ENCODE measurements around the gene C2CD3.

The C2CD3 gene

GRCh38 chr11:74020539-74020938 is 150.3 kb downstream of the C2CD3 start:
- no peak for DNase-seq (ENCODE audit: low spot score)

GRCh38 chr11:74019860-74020259 is 150.9 kb downstream of the C2CD3 start:
- no peak for DNase-seq (ENCODE audit: low spot score)

DNA sequence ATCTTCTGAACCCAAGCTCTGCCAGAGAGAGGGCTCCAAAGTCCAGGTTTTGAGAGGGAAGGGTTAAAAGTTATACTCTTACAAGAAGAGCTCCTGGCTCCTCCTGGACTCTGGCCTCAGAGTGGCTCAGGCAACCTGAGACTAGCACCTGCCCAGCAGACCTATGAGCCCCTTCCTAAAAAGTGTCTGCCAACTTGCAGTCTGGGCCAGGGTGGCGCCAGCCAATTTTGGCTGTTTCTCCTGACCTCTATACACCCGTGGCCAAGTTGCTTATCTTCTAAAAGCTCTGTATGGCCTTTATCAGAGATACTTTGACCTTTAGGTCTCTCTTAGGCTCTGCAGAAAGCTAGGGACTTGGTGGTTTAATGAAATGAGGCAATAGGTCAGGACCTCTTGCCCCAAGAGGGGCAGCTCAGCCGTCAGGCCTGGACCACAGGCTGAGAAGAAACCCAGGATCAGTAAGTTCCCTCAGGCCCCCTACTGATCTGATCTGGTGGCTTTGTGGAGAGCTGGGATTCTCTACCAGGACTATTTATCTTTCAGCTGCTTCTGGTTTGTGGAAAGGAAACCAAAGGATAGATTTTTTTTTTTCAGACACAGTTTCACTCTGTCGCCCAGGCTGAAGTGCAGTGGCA is 151.6 kb downstream of the C2CD3 start:
- DNase-seq (ENCODE audit: low spot score): no peak

GRCh38 chr11:74018331-74019005 is 152.3 kb downstream of the C2CD3 start:
- DNase-seq (ENCODE audit: low spot score): peak; percentile 86

- no peak for DNase-seq (ENCODE audit: low spot score)
These were observed 153.2 kb downstream of the C2CD3 start for GRCh38 chr11:74017631-74018030.

DNA sequence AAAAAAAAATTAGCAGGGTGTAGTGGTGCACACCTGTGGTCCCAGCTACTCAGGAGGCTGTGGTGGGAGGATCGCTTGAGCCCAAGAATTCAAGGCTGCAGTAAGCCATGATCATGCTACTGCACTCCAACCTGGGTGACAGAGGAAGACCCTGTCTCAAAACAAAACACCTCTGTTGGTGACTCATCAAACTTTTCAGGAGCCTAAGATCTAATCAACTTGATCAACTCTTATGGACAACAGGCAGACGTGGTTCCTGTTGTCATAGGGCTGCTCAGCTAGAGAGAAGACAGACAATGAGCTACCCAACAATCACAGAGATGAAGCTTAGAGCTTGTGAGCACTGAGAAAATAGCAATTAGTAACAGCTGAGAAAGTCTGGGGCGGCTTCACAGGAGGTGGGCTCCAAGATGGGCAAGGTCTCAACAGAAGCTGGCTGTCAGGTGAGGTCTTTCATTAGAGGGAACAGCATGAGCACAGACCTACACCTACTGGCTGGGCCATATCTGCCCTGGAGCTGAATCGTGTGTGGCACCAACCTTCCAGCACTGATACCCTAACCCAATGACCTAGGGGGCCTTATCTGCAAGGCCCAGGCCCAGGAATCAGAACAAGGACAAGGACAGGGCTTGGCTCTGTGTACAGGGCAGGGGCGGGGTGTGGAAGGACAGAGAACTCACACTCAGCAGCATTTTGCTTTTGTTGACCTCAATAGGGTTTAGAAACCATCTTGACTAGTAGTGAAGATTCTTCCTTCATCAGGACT is 154.7 kb downstream of the C2CD3 start:
- no peak for DNase-seq (ENCODE audit: low spot score)

DNA sequence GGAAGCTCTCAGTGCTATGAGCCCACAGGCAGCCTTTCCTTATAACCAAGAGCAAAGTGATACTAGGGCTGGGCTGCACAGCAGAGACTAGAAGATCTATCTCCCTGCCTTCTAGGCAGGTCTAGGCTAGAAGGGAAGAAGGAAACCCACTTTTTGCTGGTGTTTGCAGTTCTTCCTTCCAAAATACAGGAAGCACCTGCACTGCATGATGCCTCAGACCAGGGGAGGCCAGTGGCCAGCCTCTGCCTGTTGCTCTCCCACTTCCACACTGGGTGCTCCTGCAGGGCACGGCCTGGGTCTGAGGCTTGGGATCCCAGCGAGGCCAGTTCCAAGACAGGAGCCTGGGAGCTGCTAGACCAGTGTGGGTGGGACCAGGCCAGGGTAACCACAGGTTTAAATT is 155.9 kb downstream of the C2CD3 start:
- DNase-seq (ENCODE audit: low spot score): no peak

- no peak for DNase-seq (ENCODE audit: low spot score)
These were observed 157.7 kb downstream of the C2CD3 start for GRCh38 chr11:74013141-74013540.

GRCh38 chr11:74012074-74012809 is 158.6 kb downstream of the C2CD3 start:
- no peak for DNase-seq (ENCODE audit: low spot score)

DNA sequence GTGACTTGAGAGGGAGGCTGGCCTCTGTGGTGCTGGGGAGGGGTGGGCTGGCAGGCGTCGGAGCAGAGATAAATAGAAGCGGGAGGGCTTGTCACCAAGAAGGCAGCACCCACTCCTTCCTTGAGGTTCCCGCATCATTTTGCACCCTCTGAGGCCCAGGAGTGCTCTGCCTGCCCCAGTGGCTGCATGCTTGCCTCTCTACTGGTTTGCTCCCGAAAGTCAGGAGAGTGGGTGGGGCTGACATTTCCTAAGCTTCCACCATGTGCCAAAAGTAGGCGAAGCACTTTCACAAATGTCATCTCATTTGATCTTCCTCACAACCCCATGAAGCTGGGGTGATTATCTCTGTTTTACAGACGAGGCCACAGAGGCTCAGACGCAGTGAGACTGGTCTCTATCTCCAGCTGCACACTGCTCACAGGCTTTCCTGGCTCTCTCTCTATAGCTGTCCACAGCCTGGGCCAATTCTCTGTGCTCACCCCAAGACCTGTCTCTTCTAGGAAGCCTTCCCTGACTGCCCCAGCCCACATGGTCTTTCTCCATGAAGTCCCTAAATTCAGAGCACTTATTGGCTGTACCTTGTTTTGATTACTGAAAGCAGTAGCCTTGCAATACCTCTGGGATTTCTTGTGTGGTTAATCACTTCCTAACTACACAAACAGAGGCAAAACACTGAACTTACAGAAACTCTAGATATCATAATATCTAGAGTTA is 159.3 kb downstream of the C2CD3 start:
- DNase-seq (ENCODE audit: low spot score): no peak

GRCh38 chr11:74010306-74011300 is 160.2 kb downstream of the C2CD3 start:
- DNase-seq (ENCODE audit: low spot score): no peak

DNA sequence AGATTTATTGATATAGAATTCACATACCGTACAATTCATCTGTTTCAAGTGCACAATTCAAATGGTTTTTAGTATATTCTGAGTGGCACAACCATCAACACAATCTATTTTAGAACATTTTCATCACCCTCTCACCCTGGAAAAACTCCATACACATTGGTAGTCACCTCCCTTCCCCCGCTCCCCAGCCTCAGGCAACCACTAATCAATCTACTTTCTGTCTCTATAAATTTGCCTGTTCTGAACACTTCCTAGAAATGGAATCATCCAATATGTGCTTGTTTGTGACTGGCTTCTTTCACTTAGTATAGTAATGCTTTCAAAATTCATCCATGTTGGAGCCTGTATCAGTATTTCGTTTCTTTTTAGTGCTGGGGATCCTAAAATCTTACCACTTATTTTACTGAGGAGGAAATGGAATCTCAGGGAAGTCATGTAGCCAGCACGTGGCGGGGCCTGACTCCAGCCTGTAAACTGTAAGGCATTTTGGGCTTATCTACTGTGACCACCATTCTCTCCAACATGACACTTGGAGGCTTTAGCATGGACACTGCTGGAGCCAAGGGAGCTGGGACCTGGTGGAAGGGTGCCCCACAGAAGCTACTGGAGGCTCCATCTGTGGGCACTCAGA is 161.0 kb downstream of the C2CD3 start:
- no peak for DNase-seq (ENCODE audit: low spot score)

GRCh38 chr11:74009230-74009547 is 161.6 kb downstream of the C2CD3 start:
- no peak for DNase-seq (ENCODE audit: low spot score)

DNA sequence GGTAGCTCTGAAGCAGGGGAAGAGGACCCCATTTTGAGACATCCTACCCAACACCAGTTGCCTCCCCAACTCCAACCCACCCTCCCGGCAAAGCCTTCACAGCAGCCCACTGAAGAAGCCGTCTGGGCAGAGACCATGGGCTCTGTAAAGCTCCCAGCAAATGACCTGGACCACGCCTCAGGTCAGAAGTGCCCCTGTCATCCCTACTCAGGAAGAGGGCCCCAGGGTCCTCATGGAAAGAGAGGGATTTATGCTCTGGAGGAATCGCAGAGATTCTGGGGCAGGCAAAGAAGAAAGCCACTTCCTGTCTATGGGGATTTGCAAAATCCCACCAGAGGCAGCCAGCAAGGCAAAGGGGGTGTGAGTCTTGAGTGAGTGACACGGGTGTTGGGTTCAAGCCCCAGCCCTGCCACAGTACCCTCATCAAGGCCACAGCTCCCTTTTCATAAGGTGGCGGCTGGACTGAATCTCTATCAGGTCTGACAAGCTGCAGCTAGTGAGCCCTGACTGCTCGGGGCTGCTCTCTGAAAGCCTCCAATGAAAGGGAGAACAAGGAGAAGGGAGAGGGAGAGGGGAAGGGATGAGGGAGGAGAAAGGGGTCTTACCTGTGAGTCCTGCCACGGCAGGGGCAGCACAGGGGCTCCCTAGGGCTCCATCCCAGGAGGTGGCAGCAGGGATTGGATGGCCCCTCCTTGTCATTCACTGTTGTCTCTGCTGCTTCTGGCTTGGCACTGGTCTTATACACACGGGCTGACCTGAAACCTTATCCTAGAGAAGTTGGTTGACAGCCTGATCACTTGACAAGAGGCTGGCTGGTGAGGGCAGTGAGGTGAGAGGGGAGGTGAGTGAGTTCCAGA is 162.2 kb downstream of the C2CD3 start, which contains the start of gene UCP3:
Gene UCP3 (minus strand): TSS at position 713 of the 857 bp plus-strand sequence. CDS start 2,043 bp downstream, outside the sequence.
- no peak for DNase-seq (ENCODE audit: low spot score)

GRCh38 chr11:74007691-74008372 is 163.0 kb downstream of the C2CD3 start:
- DNase-seq (ENCODE audit: low spot score): no peak

DNA sequence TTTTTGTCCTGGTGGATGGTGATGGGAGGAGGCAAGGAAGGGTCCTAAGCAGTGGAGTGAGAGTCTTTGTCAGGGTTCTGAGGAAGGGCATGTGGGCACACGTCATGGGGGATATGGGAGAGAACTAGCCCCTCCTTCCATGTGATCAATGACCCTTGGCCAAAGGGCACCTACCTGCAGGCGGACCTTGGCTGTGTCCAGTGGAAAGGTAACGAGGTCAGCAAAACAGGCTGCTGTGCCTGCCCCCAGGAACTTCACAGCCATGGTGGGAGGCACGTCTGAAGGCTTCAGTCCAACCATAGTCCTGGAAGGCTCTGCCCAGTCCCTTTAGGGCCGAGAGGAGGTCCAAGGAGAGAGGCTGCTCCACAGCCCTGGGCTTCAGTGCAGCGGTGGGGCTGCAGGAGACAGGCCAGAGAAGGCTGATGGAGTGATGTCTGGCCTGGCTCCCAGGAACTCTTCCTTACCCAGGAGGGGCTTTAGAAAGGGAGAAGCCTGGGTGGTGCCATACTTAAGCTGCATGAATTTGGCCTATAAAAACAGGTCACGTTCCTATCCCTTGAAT is 164.0 kb downstream of the C2CD3 start:
- DNase-seq (ENCODE audit: low spot score): no peak

GRCh38 chr11:74005721-74006517 is 164.9 kb downstream of the C2CD3 start:
- no peak for DNase-seq (ENCODE audit: low spot score)

Data from AG08396 (cell line).